HPDE6-E6E7 (cell line): Measurements from ENCODE around the gene PRAMEF18.
"Not testable (repeated sequence)": the region's sequence is repeated elsewhere in the genome, so short reads cannot be mapped to it uniquely, and the experiment has no call there.

Experiments
- DNase-seq: peaks from one replicate; pipeline ENCODE4 v3.0.0; 2011; ENCODE audit warnings: missing footprints; ENCODE audit errors: extremely low spot score

PRAMEF18 gene

GRCh38 chr1:13225675-13226204, at the start of gene PRAMEF18:
PRAMEF18 (minus strand) TSS chr1:13226154; CDS start chr1:13226106, 48 bp downstream.
- DNase-seq, result not testable (repeated sequence)

- not testable (repeated sequence) for DNase-seq
These were observed 39.2 kb upstream of the PRAMEF18 start for GRCh38 chr1:13265124-13265523.

- DNase-seq, result not testable (repeated sequence)
These were observed 27.9 kb upstream of the PRAMEF18 start, which contains the start of gene PRAMEF5 for GRCh38 chr1:13253898-13254297. PRAMEF5 (plus strand) TSS chr1:13254198; CDS start chr1:13259269, 5,071 bp downstream.

GRCh38 chr1:13247122-13247521, 21.2 kb upstream of the PRAMEF18 start:
- DNase-seq, result not testable (repeated sequence)

- not testable (repeated sequence) for DNase-seq
These were observed 20.6 kb upstream of the PRAMEF18 start for GRCh38 chr1:13246554-13246871.

GRCh38 chr1:13245841-13246553, 20.0 kb upstream of the PRAMEF18 start:
- not testable (repeated sequence) for DNase-seq

- not testable (repeated sequence) for DNase-seq
These were observed 17.7 kb upstream of the PRAMEF18 start for GRCh38 chr1:13243536-13244263.

- DNase-seq, result not testable (repeated sequence)
These were observed 13.7 kb upstream of the PRAMEF18 start for GRCh38 chr1:13239633-13240032.

GRCh38 chr1:13237572-13237971, 11.6 kb upstream of the PRAMEF18 start:
- not testable (repeated sequence) for DNase-seq

GRCh38 chr1:13234057-13234456, 8.1 kb upstream of the PRAMEF18 start:
- not testable (repeated sequence) for DNase-seq

GRCh38 chr1:13232056-13232455, 6.1 kb upstream of the PRAMEF18 start:
- not testable (repeated sequence) for DNase-seq

GRCh38 chr1:13231061-13231750, 5.3 kb upstream of the PRAMEF18 start:
- DNase-seq, result not testable (repeated sequence)

GRCh38 chr1:13230601-13231000, 4.6 kb upstream of the PRAMEF18 start:
- not testable (repeated sequence) for DNase-seq

- DNase-seq, result not testable (repeated sequence)
These were observed 4.1 kb upstream of the PRAMEF18 start for GRCh38 chr1:13230096-13230495.

GRCh38 chr1:13228343-13228781, 2.4 kb upstream of the PRAMEF18 start:
- no peak for DNase-seq

- not testable (repeated sequence) for DNase-seq
These were observed 1.5 kb upstream of the PRAMEF18 start for GRCh38 chr1:13227271-13228055.

GRCh38 chr1:13224480-13225060, 1.4 kb downstream of the PRAMEF18 start:
- DNase-seq, result no peak

- not testable (repeated sequence) for DNase-seq
These were observed 3.2 kb downstream of the PRAMEF18 start for GRCh38 chr1:13222788-13223187.

- DNase-seq, result not testable (repeated sequence)
These were observed 6.8 kb downstream of the PRAMEF18 start for GRCh38 chr1:13219203-13219602.

- DNase-seq, result not testable (repeated sequence)
These were observed 9.3 kb downstream of the PRAMEF18 start for GRCh38 chr1:13216619-13217018.

- not testable (repeated sequence) for DNase-seq
These were observed 17.2 kb downstream of the PRAMEF18 start for GRCh38 chr1:13208712-13209111.
